IPS-NIHi11 (cell line): ENCODE measurements around the gene SOCS4.

Source experiments
- DNase-seq: peaks from one replicate; pipeline ENCODE4 v3.0.0; 2012; ENCODE audit warnings: mixed read lengths, low spot score

Gene SOCS4

DNA sequence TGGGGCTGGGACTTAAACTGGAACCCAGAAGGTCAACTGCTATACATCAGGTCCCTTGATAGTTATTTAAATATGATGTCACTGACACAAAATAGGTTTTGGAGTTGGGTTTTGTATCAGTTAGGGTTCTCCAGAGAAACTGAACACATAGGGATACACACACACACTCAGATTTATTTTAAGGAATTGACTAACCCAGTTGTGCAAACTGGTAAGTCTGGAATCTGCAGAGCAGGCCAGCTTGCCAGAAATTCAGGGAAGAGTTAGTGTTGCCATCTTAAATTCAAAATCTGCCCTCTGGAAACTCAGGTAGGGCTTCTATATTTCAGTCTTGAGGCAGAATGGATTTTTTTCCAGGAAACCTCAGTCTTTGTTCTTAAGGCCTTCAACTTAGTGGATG is 61.3 kb downstream of the SOCS4 start:
- no peak for DNase-seq

DNA sequence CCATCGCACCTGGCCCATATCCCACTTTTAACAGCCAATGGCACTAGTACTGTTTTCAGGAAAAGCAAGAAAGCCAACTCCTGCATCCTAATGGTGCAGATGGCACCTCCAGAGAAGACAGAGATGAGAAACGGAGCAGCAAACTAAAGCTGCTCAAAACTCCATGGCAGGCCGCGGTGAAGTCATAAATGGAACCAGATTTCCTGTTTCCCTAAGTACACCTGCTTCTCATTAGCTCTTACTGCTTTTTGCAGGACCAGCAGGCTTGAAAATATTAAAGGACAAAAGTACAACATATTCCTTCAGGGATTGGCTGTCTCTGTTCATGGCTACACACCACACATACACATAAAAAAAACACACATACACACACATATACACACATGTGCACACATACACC is 65.3 kb downstream of the SOCS4 start:
- no peak for DNase-seq

DNA sequence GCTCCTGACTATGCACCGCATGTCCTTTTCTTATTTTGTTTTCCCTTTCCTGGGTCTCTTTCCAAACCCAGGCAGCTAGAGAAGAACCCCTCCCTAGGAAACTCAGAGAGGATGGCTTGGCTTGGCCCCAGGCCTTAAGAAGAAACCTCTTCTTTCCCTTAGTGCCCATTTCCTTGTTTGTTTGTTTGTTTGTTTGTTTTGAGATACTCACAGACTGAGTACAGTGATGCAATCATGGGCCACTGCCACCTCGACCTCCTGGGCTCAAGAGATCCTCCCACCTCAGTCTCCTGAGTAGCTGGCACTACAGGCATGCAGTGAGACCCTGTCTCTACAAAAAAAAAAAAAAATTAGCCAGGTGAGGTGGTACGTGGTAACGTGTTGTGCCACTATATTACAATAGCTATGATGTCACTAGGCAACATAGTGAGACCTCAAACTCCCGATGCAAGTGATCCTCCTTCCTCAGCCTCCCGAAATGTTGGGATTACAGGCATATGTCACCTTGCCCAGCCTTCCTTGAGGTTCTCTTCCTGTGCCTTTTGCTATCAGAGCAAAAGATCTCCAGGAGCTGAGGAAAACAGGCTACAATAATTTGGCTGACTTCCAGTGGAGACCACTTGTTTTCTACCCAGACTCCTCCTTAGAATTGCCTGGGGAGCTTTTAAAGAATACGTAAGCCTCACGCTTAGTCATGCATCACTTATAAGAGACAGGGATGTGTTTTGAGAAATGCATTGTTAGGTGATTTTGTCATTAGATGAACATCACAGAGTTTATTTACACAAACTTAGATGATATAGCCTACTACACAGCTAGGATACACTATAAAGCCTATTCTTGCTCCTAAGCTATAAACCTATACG is 67.5 kb downstream of the SOCS4 start:
- DNase-seq = no peak

DNA sequence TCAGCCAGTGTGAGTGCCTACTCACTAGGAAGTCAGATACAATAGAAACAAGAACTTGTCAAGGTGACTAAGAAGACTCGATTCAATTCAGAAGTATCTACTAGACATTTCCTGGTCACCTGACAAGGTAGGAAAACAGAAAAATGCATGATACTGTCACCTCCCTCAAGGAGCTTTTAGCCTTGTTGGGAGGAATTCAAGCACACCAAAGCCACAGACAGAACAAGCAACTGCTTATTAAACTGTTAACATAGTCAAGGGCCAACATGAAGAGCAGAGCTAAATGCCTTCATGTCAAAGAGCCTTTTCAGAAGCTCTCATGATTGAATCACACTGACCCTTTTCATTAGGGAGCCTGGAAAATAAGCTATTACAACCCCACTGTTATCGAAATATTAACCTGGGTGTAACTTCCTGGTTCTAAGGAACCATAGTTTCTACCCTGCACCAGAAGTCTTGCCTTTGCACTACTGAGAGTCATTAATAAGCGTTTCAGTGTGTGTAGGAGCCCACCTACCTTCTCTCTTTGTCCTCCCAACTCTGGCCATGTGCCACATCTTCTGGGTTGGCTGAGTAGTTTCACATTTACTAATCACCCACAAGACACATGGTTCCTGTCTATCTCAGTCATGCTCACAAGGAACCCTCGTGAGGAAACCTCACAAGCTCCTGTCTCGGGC is 71.0 kb downstream of the SOCS4 start:
- DNase-seq = no peak

DNA sequence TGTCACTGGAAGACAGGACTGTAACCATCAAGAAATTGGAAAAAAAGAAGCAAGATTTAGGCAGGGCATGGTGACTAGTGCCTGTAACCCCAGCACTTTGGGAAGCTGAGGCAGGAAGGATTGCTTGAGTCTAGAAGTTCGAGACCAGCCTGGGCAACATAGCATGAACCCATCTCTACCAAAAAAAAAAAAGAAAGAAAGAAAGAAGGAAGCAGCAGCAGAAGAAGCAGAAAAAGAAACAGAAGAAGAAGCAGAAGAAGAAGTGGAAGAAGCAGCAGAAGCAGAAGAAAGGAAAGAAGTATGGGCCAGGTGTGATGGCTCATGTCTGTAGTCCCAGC is 71.5 kb downstream of the SOCS4 start:
- no peak for DNase-seq
